Central memory CD8-positive, alpha-beta T cell (primary cell): ENCODE measurements around the gene CNTRL.
"Not testable (repeated sequence)": the region's sequence is repeated elsewhere in the genome, so short reads cannot be mapped to it uniquely, and the experiment has no call there.

Experiments
- ATAC-seq: fragments of 150-1000 bp; cut with Tn5 transposase; replicated peaks from 2 replicates; pipeline ENCODE4 v1.10.0; 2022; ENCODE audit warnings: mild to moderate bottlenecking, moderate FRiP score, moderate number of reproducible peaks; ENCODE audit not compliant: poor library complexity, severe bottlenecking; ENCODE audit errors: extremely low read depth
- DNase-seq, 2 donors: peaks; one replicate each; pipeline ENCODE4 v3.0.0; 2021; ENCODE audit warnings: low spot score in 2 of 2
- H3K27ac Mint-ChIP-seq: one replicate; pipeline ENCODE4 v1.8.0; 2022; ENCODE audit warnings: low read depth, mild to moderate bottlenecking, moderate library complexity, mixed read lengths
- H3K27me3 Mint-ChIP-seq: one replicate; pipeline ENCODE4 v1.8.0; 2022; ENCODE audit warnings: mixed read lengths
- H3K36me3 Mint-ChIP-seq: one replicate; pipeline ENCODE4 v1.8.0; 2022; ENCODE audit warnings: mild to moderate bottlenecking, moderate library complexity, mixed read lengths; ENCODE audit not compliant: insufficient read depth
- H3K4me1 Mint-ChIP-seq: one replicate; pipeline ENCODE4 v1.8.0; 2022; ENCODE audit warnings: mixed read lengths
- H3K4me3 Mint-ChIP-seq: one replicate; pipeline ENCODE4 v1.8.0; 2022; ENCODE audit warnings: mild to moderate bottlenecking, moderate library complexity, mixed read lengths
- H3K9me3 Mint-ChIP-seq: one replicate; pipeline ENCODE4 v1.8.0; 2022; ENCODE audit warnings: mixed read lengths

CNTRL gene

GRCh38 chr9:121074370-121075250 lies at the start of gene CNTRL:
Gene CNTRL (plus strand): TSS chr9:121074955. CDS start chr9:121088327, 13,372 bp downstream.
- H3K4me1 Mint-ChIP-seq: peaks cover 43% of the 10 kb centered on the region
- H3K27ac Mint-ChIP-seq: peak within 1 kb of the TSS; percentile 99
- H3K36me3 Mint-ChIP-seq: peaks cover 31% of the 10 kb centered on the region
- peak within 1 kb of the TSS; percentile 99 for H3K4me3 Mint-ChIP-seq
- no peaks in the 10 kb centered on the region for H3K27me3 Mint-ChIP-seq
- DNase-seq: peak; percentile 63 to 70
- no peaks in the 10 kb centered on the region for H3K9me3 Mint-ChIP-seq
- ATAC-seq: peak; percentile 75

- Mint-ChIP-seq H3K4me1 (no peaks in the 10 kb centered on the region), H3K36me3 (no peaks in the 10 kb centered on the region), H3K9me3 (no peaks in the 10 kb centered on the region), H3K27me3 (no peaks in the 10 kb centered on the region), H3K4me3 (no peak overlapping the region), H3K27ac (no peak overlapping the region)
- no peak for ATAC-seq
- DNase-seq: no peak
These were observed 48.5 kb upstream of the CNTRL start for GRCh38 chr9:121026260-121026691.

GRCh38 chr9:121026768-121027167 lies 48.0 kb upstream of the CNTRL start:
- Mint-ChIP-seq H3K4me1 (no peaks in the 10 kb centered on the region), H3K27me3 (no peaks in the 10 kb centered on the region), H3K27ac (no peak overlapping the region), H3K9me3 (no peaks in the 10 kb centered on the region), H3K4me3 (no peak overlapping the region), H3K36me3 (no peaks in the 10 kb centered on the region)
- no peak for ATAC-seq
- no peak for DNase-seq

- DNase-seq, H3K36me3 Mint-ChIP-seq, H3K27me3 Mint-ChIP-seq, ATAC-seq, H3K4me3 Mint-ChIP-seq, H3K9me3 Mint-ChIP-seq, H3K4me1 Mint-ChIP-seq, H3K27ac Mint-ChIP-seq: not testable (repeated sequence)
These were observed 46.5 kb upstream of the CNTRL start for GRCh38 chr9:121028285-121028684.

GRCh38 chr9:121029469-121029868 lies 45.3 kb upstream of the CNTRL start:
- Mint-ChIP-seq H3K4me3 (no peak overlapping the region), H3K27me3 (no peaks in the 10 kb centered on the region), H3K9me3 (no peaks in the 10 kb centered on the region), H3K36me3 (no peaks in the 10 kb centered on the region), H3K27ac (no peak overlapping the region), H3K4me1 (no peaks in the 10 kb centered on the region)
- DNase-seq (no peak), ATAC-seq (no peak)

GRCh38 chr9:121034529-121034928 lies 40.2 kb upstream of the CNTRL start:
- no peaks in the 10 kb centered on the region for H3K4me1 Mint-ChIP-seq
- DNase-seq (no peak), ATAC-seq (no peak)
- H3K27ac Mint-ChIP-seq: no peak overlapping the region
- no peaks in the 10 kb centered on the region for H3K9me3 Mint-ChIP-seq
- no peaks in the 10 kb centered on the region for H3K27me3 Mint-ChIP-seq
- H3K36me3 Mint-ChIP-seq: peaks cover 3% of the 10 kb centered on the region
- no peak overlapping the region for H3K4me3 Mint-ChIP-seq

GRCh38 chr9:121035717-121036116 lies 39.0 kb upstream of the CNTRL start:
- H3K36me3 Mint-ChIP-seq, H3K27ac Mint-ChIP-seq, DNase-seq, H3K4me3 Mint-ChIP-seq, ATAC-seq, H3K27me3 Mint-ChIP-seq, H3K9me3 Mint-ChIP-seq, H3K4me1 Mint-ChIP-seq: not testable (repeated sequence)

GRCh38 chr9:121038362-121038761 lies 36.4 kb upstream of the CNTRL start:
- no peaks in the 10 kb centered on the region for H3K27me3 Mint-ChIP-seq
- no peaks in the 10 kb centered on the region for H3K9me3 Mint-ChIP-seq
- no peak overlapping the region for H3K27ac Mint-ChIP-seq
- ATAC-seq (no peak), DNase-seq (no peak)
- no peak overlapping the region for H3K4me3 Mint-ChIP-seq
- no peaks in the 10 kb centered on the region for H3K4me1 Mint-ChIP-seq
- H3K36me3 Mint-ChIP-seq: peaks cover 3% of the 10 kb centered on the region

GRCh38 chr9:121038804-121039203 lies 36.0 kb upstream of the CNTRL start:
- Mint-ChIP-seq H3K27me3 (no peaks in the 10 kb centered on the region), H3K4me1 (no peaks in the 10 kb centered on the region), H3K4me3 (no peak overlapping the region), H3K27ac (no peak overlapping the region), H3K9me3 (no peaks in the 10 kb centered on the region), H3K36me3 (peaks cover 3% of the 10 kb centered on the region)
- ATAC-seq: no peak
- no peak for DNase-seq

GRCh38 chr9:121048175-121048574 lies 26.6 kb upstream of the CNTRL start:
- Mint-ChIP-seq H3K9me3 (no peaks in the 10 kb centered on the region), H3K27ac (no peak overlapping the region), H3K4me1 (no peaks in the 10 kb centered on the region), H3K4me3 (no peak overlapping the region), H3K36me3 (no peaks in the 10 kb centered on the region), H3K27me3 (no peaks in the 10 kb centered on the region)
- no peak for ATAC-seq
- DNase-seq: no peak

GRCh38 chr9:121048618-121049017 lies 26.1 kb upstream of the CNTRL start:
- H3K4me3 Mint-ChIP-seq: no peak overlapping the region
- no peaks in the 10 kb centered on the region for H3K36me3 Mint-ChIP-seq
- H3K27ac Mint-ChIP-seq: no peak overlapping the region
- no peak for DNase-seq
- no peaks in the 10 kb centered on the region for H3K9me3 Mint-ChIP-seq
- H3K27me3 Mint-ChIP-seq: no peaks in the 10 kb centered on the region
- ATAC-seq: no peak
- no peaks in the 10 kb centered on the region for H3K4me1 Mint-ChIP-seq

- H3K36me3 Mint-ChIP-seq: no peaks in the 10 kb centered on the region
- H3K4me1 Mint-ChIP-seq: no peaks in the 10 kb centered on the region
- ATAC-seq (no peak), DNase-seq (no peak)
- H3K27ac Mint-ChIP-seq: no peak within 1 kb of the TSS
- H3K9me3 Mint-ChIP-seq: no peaks in the 10 kb centered on the region
- H3K27me3 Mint-ChIP-seq: no peaks in the 10 kb centered on the region
- H3K4me3 Mint-ChIP-seq: no peak within 1 kb of the TSS
These were observed 24.4 kb upstream of the CNTRL start, which contains the start of gene C5 for GRCh38 chr9:121050128-121050988. Gene C5 (minus strand): TSS chr9:121050275. CDS start chr9:121050246, 29 bp downstream.
